Measurements from ENCODE around the gene GUCD1. TPM values are rescaled to one million over a fixed set of nuclear protein-coding genes. Genes with fewer than 3 reads are reported as not detected.

GUCD1 gene
- total and polyA plus RNA-seq, 9 of the 15 experiments (the other 6 are each of a cell fraction or from before 2014, with no cell fraction given): 31.5 to 67.8 (median 50.3) TPM

DNA sequence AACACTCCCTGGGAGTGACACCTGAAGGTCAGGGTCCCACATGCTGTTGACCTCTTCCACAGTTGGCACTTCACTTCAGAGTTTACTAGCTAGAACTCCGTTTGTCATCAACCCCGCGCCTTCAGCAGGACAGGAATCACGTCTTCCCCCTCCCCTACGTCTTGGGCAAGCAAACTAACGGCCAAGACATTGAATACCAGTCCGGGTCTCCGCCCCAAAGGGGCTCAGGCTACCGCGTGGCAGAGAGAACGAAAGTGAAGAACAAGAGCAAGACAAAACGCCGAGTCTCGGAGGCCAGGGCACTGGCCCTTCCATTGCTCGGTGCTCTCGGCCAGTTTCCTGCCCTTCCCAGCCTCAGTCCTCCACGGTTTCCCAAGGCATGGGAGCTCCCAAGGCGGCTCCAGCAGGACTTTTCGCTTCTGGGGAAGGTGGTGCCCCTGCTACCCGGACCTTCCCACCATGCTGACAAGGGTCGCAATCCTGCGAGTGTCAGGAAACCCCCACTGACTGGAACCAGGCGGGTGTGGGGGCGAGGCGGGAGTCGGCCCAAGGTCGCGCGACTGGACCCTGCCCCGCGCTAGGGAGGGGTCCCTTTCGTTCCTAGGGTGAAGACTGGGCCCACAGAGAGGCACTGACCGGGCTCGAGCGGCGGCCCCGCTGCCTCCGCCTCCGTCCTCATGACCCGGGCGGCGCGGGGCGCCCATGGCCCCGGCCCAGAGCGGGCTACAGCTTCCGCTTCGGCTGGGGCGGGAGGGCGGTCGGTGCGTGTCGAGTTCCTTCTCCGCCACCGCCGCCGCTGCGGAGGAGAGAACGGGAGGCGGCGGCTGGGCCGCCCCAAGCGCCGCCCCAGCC lies at the start of gene GUCD1 (continued):
- TF ChIP-seq, protein P1, sequence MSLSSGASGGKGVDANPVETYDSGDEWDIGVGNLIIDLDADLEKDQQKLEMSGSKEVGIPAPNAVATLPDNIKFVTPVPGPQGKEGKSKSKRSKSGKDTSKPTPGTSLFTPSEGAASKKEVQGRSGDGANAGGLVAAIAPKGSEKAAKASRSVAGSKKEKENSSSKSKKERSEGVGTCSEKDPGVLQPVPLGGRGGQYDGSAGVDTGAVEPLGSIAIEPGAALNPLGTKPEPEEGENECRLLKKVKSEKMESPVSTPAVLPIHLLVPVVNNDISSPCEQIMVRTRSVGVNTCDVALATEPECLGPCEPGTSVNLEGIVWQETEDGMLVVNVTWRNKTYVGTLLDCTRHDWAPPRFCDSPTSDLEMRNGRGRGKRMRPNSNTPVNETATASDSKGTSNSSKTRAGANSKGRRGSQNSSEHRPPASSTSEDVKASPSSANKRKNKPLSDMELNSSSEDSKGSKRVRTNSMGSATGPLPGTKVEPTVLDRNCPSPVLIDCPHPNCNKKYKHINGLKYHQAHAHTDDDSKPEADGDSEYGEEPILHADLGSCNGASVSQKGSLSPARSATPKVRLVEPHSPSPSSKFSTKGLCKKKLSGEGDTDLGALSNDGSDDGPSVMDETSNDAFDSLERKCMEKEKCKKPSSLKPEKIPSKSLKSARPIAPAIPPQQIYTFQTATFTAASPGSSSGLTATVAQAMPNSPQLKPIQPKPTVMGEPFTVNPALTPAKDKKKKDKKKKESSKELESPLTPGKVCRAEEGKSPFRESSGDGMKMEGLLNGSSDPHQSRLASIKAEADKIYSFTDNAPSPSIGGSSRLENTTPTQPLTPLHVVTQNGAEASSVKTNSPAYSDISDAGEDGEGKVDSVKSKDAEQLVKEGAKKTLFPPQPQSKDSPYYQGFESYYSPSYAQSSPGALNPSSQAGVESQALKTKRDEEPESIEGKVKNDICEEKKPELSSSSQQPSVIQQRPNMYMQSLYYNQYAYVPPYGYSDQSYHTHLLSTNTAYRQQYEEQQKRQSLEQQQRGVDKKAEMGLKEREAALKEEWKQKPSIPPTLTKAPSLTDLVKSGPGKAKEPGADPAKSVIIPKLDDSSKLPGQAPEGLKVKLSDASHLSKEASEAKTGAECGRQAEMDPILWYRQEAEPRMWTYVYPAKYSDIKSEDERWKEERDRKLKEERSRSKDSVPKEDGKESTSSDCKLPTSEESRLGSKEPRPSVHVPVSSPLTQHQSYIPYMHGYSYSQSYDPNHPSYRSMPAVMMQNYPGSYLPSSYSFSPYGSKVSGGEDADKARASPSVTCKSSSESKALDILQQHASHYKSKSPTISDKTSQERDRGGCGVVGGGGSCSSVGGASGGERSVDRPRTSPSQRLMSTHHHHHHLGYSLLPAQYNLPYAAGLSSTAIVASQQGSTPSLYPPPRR (CRISPR knock-in tag; IDR thresholded peaks at IDR 0.05; ENCODE audit: borderline replicate concordance): no peak
- TF ChIP-seq, protein P2, sequence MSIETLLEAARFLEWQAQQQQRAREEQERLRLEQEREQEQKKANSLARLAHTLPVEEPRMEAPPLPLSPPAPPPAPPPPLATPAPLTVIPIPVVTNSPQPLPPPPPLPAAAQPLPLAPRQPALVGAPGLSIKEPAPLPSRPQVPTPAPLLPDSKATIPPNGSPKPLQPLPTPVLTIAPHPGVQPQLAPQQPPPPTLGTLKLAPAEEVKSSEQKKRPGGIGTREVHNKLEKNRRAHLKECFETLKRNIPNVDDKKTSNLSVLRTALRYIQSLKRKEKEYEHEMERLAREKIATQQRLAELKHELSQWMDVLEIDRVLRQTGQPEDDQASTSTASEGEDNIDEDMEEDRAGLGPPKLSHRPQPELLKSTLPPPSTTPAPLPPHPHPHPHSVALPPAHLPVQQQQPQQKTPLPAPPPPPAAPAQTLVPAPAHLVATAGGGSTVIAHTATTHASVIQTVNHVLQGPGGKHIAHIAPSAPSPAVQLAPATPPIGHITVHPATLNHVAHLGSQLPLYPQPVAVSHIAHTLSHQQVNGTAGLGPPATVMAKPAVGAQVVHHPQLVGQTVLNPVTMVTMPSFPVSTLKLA (conservative IDR thresholded peaks at IDR 0.05): peak; percentile 29 to 37; a peak in 1 of 4 replicates
- 0 out of 2 replicates have a peak, but pooled peaks have one; percentile 0 for TF ChIP-seq ZFX (CRISPR knock-in tag; IDR thresholded peaks at IDR 0.05)
